GM23338 (cell line): Measurements from ENCODE around the gene POU5F2. TPM values are rescaled to one million over a fixed set of nuclear protein-coding genes. Genes with fewer than 3 reads are reported as not detected.

Source experiments
- ATAC-seq: fragments of 200-7000 bp; cut with Tn5 transposase; 3 replicates; pipeline ENCODE4 v1.9.1; 2020
- DNase-seq: peaks from one replicate; pipeline ENCODE4 v3.0.0-alpha.2; 2015; ENCODE audit warnings: low spot score
- H2AFZ ChIP-seq: fragments of 200-600 bp; sonication (generic); 2 replicates; pipeline ENCODE4 v1.8.0; 2016; ENCODE audit warnings: antibody characterized with exemption, mild to moderate bottlenecking, moderate library complexity
- H3F3A ChIP-seq: fragments of 200-600 bp; sonication (generic); replicated peaks from 2 replicates; pipeline ENCODE4 v1.8.0; 2017; ENCODE audit warnings: antibody characterized with exemption, mixed run types, low read depth
- H3K27ac ChIP-seq: fragments of 200-600 bp; sonication (generic); 2 replicates; pipeline ENCODE4 v1.6.1; 2016; ENCODE audit warnings: low read depth
- H3K27me3 ChIP-seq: fragments of 200-600 bp; sonication (generic); 2 replicates; pipeline ENCODE4 v1.8.0; 2016; ENCODE audit warnings: mild to moderate bottlenecking, mixed run types, moderate library complexity; ENCODE audit not compliant: insufficient read depth
- H3K36me3 ChIP-seq: fragments of 200-600 bp; sonication (generic); 2 replicates; pipeline ENCODE4 v1.8.0; 2016; ENCODE audit warnings: mild to moderate bottlenecking; ENCODE audit not compliant: insufficient read depth
- H3K4me1 ChIP-seq: fragments of 200-600 bp; sonication (generic); 2 replicates; pipeline ENCODE4 v1.8.0; 2016; ENCODE audit warnings: mild to moderate bottlenecking, moderate library complexity; ENCODE audit not compliant: insufficient read depth
- H3K4me2 ChIP-seq: fragments of 200-600 bp; sonication (generic); 2 replicates; pipeline ENCODE4 v1.7.1; 2017; ENCODE audit warnings: mixed run types
- H3K4me3 ChIP-seq: fragments of 200-600 bp; sonication (generic); 2 replicates; pipeline ENCODE4 v1.6.1; 2016; ENCODE audit warnings: mixed run types
- H3K79me2 ChIP-seq: fragments of 200-600 bp; sonication (generic); replicated peaks from 2 replicates; pipeline ENCODE4 v1.8.0; 2017; ENCODE audit warnings: mild to moderate bottlenecking; ENCODE audit not compliant: insufficient read depth
- H3K9me2 ChIP-seq: fragments of 200-600 bp; sonication (generic); 2 replicates; pipeline ENCODE4 v1.8.0; 2017; ENCODE audit not compliant: insufficient read depth
- H4K20me1 ChIP-seq: fragments of 200-600 bp; sonication (generic); replicated peaks from 2 replicates; pipeline ENCODE4 v1.8.0; 2017; ENCODE audit warnings: mild to moderate bottlenecking; ENCODE audit not compliant: insufficient read depth
- H3K27ac Mint-ChIP-seq: 2 replicates; pipeline ENCODE4 v1.8.0; 2020; ENCODE audit warnings: inconsistent platforms, mild to moderate bottlenecking, moderate library complexity, mixed read lengths
- H3K27me3 Mint-ChIP-seq: 3 replicates; pipeline ENCODE4 v1.8.0; 2022; ENCODE audit warnings: low read depth, mild to moderate bottlenecking, moderate library complexity, mixed read lengths, inconsistent platforms; ENCODE audit not compliant: insufficient read depth, poor library complexity
- H3K36me3 Mint-ChIP-seq: 3 replicates; pipeline ENCODE4 v1.8.0; 2021; ENCODE audit warnings: low read depth, mild to moderate bottlenecking, inconsistent platforms, moderate library complexity, mixed read lengths
- H3K4me1 Mint-ChIP-seq: 3 replicates; pipeline ENCODE4 v1.8.0; 2020; ENCODE audit warnings: mild to moderate bottlenecking, inconsistent platforms, mixed read lengths
- H3K4me3 Mint-ChIP-seq: 3 replicates; pipeline ENCODE4 v1.8.0; 2021; ENCODE audit warnings: moderate library complexity, mild to moderate bottlenecking, inconsistent platforms, mixed read lengths
- H3K9me3 Mint-ChIP-seq: 3 replicates; pipeline ENCODE4 v1.8.0; 2020; ENCODE audit warnings: moderate library complexity, mild to moderate bottlenecking, inconsistent platforms, mixed read lengths
- CREB1 ChIP-seq: fragments of 250-450 bp; sonication (Bioruptor Pico); IDR thresholded peaks from 2 replicates; pipeline ENCODE4 v1.5.0; 2020; ENCODE audit warnings: low read depth, mild to moderate bottlenecking, moderate library complexity
- JUNB ChIP-seq: IDR thresholded peaks from one replicate; pipeline ENCODE4 v1.6.1; 2016; ENCODE audit warnings: antibody characterized with exemption; ENCODE audit not compliant: unreplicated experiment
- STAT1 ChIP-seq: IDR thresholded peaks from one replicate; pipeline ENCODE4 v1.6.1; 2016; ENCODE audit warnings: antibody characterized with exemption; ENCODE audit not compliant: unreplicated experiment
- polyA plus RNA-seq: library from polyadenylated mRNA; unstranded; fragments of >200 nt; fragmentation: Nextera tagmentation; extraction: Ambion mirVana; gene quantifications from 2 replicates; pipeline ENCODE4 v1.2.1, GENCODE V29; 2016
- total RNA-seq: library from RNA; depleted of rRNA; stranded (reverse); fragments of >200 nt; shearing (Covaris generic); gene quantifications from 2 replicates; pipeline ENCODE4 v1.2.3, GENCODE V29; 2014
- TF ChIP-seq, protein P1 (sequence below), 2 experiments: fragments of 200-600 bp in 1 of 2; sonication (generic) in 1 of 2; conservative IDR thresholded peaks; 2 replicates each; pipeline versions ENCODE4 v1.5.1 to v1.6.1; 2016 to 2017; ENCODE audit warnings: antibody characterized with exemption in 2 of 2, low read depth in 2 of 2, mild to moderate bottlenecking in 2 of 2, moderate library complexity in 1 of 2
- TF ChIP-seq, protein P2 (sequence below): fragments of 250-450 bp; sonication (Bioruptor Pico); IDR thresholded peaks from 2 replicates; pipeline ENCODE4 v1.5.0; 2020; ENCODE audit warnings: mild to moderate bottlenecking, moderate library complexity
- TF ChIP-seq, protein P3 (sequence below): IDR thresholded peaks from 2 replicates; pipeline ENCODE4 v1.6.1; 2016; ENCODE audit warnings: antibody characterized with exemption

The POU5F2 gene
- total and polyA plus RNA-seq, 2 experiments from 2014 or later = 0.11 to 0.76 TPM

DNA sequence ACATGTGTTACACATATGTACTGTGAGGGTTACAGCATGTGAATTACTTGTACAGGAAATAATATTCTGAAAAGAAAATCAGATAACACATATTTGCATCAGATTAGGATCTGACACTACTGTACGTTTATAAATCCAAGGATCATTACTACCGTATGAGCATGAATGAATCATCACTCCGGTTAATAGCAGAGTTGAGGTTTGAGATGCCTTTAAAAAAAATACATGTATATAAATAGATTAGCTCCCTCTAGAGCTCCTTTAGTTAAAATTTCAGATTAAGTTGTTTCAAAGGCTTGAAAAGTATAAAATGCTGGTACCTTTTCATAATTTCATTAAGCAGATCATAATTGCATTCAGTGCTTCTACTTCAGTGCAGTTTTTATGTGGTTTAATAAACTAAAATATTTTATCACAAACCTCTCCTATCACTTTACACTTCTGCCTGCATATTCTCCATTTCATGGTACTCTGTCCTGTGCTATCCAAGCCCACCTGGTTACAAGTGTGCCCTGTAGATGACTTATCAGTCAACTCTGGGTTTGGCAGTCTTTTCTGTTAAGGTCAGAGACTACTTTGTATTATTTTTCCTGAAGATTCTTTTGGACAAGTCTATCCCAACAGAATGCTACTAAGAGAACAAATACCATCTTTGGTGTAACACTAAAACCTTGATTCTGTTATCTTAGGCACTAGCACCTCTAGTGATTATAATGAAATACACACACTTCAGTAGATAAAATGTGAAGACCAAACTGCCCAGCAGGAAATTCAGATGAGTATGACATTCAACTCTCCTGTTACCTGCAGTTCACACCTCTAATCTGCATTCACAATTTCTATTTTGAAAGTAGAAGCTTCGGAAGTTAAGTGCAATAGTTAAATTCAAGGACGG is 48.0 kb upstream of the POU5F2 start:
- H3K9me3 Mint-ChIP-seq = no peaks in the 10 kb centered on the region
- Histone ChIP-seq H3K4me2 (no peak overlapping the region), H3K4me3 (no peak overlapping the region), H3K4me1 (0 out of 2 replicates have a peak, but pooled peaks cover 4% of the 10 kb centered on the region), H3K27ac (no peak overlapping the region), H2AFZ (no peak overlapping the region), H3K79me2 (no peaks in the 10 kb centered on the region), H3K36me3 (no peaks in the 10 kb centered on the region), H3K9me2 (no peaks in the 10 kb centered on the region), H4K20me1 (no peaks in the 10 kb centered on the region), H3F3A (no peaks in the 10 kb centered on the region), H3K27me3 (no peaks in the 10 kb centered on the region)
- DNase-seq = no peak
- no peak overlapping the region for H3K27ac Mint-ChIP-seq
- ATAC-seq = no peak
- H3K27me3 Mint-ChIP-seq = peaks cover 3% of the 10 kb centered on the region
- no peaks in the 10 kb centered on the region for H3K4me1 Mint-ChIP-seq
- no peak overlapping the region for H3K4me3 Mint-ChIP-seq
- H3K36me3 Mint-ChIP-seq = no peaks in the 10 kb centered on the region
- TF ChIP-seq, protein P1, sequence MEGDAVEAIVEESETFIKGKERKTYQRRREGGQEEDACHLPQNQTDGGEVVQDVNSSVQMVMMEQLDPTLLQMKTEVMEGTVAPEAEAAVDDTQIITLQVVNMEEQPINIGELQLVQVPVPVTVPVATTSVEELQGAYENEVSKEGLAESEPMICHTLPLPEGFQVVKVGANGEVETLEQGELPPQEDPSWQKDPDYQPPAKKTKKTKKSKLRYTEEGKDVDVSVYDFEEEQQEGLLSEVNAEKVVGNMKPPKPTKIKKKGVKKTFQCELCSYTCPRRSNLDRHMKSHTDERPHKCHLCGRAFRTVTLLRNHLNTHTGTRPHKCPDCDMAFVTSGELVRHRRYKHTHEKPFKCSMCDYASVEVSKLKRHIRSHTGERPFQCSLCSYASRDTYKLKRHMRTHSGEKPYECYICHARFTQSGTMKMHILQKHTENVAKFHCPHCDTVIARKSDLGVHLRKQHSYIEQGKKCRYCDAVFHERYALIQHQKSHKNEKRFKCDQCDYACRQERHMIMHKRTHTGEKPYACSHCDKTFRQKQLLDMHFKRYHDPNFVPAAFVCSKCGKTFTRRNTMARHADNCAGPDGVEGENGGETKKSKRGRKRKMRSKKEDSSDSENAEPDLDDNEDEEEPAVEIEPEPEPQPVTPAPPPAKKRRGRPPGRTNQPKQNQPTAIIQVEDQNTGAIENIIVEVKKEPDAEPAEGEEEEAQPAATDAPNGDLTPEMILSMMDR (conservative IDR thresholded peaks at IDR 0.05; ENCODE audit: low read depth in 2 of 2) = peak in 1 of 2 experiments; percentile 24; a peak in 3 of 4 replicates
- TF ChIP-seq JUNB = no peak
- TF ChIP-seq CREB1 (CRISPR knock-in tag) = no peak
- TF ChIP-seq, protein P2, sequence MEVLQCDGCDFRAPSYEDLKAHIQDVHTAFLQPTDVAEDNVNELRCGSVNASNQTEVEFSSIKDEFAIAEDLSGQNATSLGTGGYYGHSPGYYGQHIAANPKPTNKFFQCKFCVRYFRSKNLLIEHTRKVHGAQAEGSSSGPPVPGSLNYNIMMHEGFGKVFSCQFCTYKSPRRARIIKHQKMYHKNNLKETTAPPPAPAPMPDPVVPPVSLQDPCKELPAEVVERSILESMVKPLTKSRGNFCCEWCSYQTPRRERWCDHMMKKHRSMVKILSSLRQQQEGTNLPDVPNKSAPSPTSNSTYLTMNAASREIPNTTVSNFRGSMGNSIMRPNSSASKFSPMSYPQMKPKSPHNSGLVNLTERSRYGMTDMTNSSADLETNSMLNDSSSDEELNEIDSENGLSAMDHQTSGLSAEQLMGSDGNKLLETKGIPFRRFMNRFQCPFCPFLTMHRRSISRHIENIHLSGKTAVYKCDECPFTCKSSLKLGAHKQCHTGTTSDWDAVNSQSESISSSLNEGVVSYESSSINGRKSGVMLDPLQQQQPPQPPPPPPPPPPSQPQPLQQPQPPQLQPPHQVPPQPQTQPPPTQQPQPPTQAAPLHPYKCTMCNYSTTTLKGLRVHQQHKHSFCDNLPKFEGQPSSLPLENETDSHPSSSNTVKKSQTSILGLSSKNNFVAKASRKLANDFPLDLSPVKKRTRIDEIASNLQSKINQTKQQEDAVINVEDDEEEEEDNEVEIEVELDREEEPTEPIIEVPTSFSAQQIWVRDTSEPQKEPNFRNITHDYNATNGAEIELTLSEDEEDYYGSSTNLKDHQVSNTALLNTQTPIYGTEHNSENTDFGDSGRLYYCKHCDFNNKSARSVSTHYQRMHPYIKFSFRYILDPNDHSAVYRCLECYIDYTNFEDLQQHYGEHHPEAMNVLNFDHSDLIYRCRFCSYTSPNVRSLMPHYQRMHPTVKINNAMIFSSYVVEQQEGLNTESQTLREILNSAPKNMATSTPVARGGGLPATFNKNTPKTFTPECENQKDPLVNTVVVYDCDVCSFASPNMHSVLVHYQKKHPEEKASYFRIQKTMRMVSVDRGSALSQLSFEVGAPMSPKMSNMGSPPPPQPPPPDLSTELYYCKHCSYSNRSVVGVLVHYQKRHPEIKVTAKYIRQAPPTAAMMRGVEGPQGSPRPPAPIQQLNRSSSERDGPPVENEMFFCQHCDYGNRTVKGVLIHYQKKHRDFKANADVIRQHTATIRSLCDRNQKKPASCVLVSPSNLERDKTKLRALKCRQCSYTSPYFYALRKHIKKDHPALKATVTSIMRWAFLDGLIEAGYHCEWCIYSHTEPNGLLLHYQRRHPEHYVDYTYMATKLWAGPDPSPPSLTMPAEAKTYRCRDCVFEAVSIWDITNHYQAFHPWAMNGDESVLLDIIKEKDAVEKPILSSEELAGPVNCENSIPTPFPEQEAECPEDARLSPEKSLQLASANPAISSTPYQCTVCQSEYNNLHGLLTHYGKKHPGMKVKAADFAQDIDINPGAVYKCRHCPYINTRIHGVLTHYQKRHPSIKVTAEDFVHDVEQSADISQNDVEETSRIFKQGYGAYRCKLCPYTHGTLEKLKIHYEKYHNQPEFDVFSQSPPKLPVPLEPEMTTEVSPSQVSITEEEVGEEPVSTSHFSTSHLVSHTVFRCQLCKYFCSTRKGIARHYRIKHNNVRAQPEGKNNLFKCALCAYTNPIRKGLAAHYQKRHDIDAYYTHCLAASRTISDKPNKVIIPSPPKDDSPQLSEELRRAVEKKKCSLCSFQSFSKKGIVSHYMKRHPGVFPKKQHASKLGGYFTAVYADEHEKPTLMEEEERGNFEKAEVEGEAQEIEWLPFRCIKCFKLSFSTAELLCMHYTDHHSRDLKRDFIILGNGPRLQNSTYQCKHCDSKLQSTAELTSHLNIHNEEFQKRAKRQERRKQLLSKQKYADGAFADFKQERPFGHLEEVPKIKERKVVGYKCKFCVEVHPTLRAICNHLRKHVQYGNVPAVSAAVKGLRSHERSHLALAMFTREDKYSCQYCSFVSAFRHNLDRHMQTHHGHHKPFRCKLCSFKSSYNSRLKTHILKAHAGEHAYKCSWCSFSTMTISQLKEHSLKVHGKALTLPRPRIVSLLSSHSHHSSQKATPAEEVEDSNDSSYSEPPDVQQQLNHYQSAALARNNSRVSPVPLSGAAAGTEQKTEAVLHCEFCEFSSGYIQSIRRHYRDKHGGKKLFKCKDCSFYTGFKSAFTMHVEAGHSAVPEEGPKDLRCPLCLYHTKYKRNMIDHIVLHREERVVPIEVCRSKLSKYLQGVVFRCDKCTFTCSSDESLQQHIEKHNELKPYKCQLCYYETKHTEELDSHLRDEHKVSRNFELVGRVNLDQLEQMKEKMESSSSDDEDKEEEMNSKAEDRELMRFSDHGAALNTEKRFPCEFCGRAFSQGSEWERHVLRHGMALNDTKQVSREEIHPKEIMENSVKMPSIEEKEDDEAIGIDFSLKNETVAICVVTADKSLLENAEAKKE = no peak
- TF ChIP-seq STAT1 = no peak
- TF ChIP-seq, protein P3, sequence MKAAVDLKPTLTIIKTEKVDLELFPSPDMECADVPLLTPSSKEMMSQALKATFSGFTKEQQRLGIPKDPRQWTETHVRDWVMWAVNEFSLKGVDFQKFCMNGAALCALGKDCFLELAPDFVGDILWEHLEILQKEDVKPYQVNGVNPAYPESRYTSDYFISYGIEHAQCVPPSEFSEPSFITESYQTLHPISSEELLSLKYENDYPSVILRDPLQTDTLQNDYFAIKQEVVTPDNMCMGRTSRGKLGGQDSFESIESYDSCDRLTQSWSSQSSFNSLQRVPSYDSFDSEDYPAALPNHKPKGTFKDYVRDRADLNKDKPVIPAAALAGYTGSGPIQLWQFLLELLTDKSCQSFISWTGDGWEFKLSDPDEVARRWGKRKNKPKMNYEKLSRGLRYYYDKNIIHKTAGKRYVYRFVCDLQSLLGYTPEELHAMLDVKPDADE = no peak
